Astrocyte (in vitro differentiated cells and primary cell): Measurements from ENCODE around the gene HAUS3.

Experiments used
- EZH2 ChIP-seq: IDR thresholded peaks from 2 replicates; pipeline ENCODE4 v1.6.1; 2012; ENCODE audit warnings: mild to moderate bottlenecking, low read length, inconsistent platforms; ENCODE audit not compliant: insufficient read depth
- TF ChIP-seq, protein P1 (sequence below): IDR thresholded peaks from 2 replicates; pipeline ENCODE4 v1.5.1; 2011; ENCODE audit warnings: low read depth, mild to moderate bottlenecking, inconsistent platforms, low read length, moderate library complexity; ENCODE audit not compliant: insufficient read depth

DNA sequence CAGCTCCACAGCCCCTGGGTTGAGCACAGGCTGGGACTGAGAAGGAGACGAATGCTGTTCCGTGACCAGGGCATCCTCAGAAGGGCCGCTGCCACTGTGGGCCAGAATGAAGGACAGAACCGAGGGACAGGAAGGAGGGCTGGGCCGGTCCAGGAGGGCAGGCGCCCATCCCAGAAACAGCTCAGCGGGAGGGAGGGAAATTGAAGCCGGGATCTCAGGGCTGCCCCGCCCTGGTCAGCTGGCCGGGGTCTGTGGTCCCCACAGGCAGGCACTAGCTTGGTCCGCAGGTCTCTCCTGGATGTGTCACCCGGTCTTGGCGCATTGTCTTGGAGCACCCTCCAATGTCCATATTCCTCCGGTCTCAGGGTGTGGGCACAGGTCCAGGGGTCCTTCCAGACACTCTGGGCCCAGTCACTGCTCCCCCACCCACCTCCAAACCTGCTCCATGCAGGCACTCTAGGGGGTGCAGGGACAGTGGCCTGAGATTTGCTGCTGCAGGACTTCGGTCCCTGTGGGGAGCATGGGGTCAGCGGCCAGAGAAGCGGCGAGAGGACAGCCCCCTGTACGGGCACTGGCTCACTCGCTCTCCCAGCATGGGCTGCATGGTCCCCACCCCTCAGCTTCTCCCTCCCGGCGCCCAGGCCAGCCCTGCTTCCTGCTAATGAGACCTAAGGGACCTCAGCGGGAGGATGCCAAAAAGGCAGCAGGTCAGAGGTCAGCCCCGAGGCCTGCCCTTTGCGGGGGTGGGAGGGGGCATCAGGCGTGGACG, 43.9 kb upstream of the HAUS3 start:
- TF ChIP-seq, protein P1, sequence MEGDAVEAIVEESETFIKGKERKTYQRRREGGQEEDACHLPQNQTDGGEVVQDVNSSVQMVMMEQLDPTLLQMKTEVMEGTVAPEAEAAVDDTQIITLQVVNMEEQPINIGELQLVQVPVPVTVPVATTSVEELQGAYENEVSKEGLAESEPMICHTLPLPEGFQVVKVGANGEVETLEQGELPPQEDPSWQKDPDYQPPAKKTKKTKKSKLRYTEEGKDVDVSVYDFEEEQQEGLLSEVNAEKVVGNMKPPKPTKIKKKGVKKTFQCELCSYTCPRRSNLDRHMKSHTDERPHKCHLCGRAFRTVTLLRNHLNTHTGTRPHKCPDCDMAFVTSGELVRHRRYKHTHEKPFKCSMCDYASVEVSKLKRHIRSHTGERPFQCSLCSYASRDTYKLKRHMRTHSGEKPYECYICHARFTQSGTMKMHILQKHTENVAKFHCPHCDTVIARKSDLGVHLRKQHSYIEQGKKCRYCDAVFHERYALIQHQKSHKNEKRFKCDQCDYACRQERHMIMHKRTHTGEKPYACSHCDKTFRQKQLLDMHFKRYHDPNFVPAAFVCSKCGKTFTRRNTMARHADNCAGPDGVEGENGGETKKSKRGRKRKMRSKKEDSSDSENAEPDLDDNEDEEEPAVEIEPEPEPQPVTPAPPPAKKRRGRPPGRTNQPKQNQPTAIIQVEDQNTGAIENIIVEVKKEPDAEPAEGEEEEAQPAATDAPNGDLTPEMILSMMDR: no peak
- no peak for TF ChIP-seq EZH2
